Loucy (cell line): ENCODE measurements around the gene CCDC83.

Experiments used
- H2AFZ ChIP-seq: fragments of 200-600 bp; sonication (generic); 2 replicates; pipeline ENCODE4 v1.6.0; 2016; ENCODE audit warnings: antibody characterized with exemption, mild to moderate bottlenecking, low read length, moderate library complexity
- H3F3A ChIP-seq: fragments of 200-600 bp; 2 replicates; pipeline ENCODE4 v1.6.0; 2016; ENCODE audit warnings: antibody characterized with exemption, low read depth, mild to moderate bottlenecking
- H3K27me3 ChIP-seq: fragments of 200-600 bp; sonication (generic); 2 replicates; pipeline ENCODE4 v1.6.1; 2014; ENCODE audit warnings: low read length, mild to moderate bottlenecking; ENCODE audit not compliant: insufficient read depth, poor library complexity, severe bottlenecking
- H3K36me3 ChIP-seq: fragments of 200-600 bp; sonication (generic); 2 replicates; pipeline ENCODE4 v1.6.1; 2016; ENCODE audit warnings: low read length; ENCODE audit not compliant: insufficient read depth
- H3K4me1 ChIP-seq: fragments of 200-600 bp; sonication (generic); 2 replicates; pipeline ENCODE4 v1.5.1; 2014; ENCODE audit warnings: low read length, mild to moderate bottlenecking; ENCODE audit not compliant: insufficient read depth, poor library complexity, severe bottlenecking
- H3K4me2 ChIP-seq: fragments of 200-600 bp; sonication (generic); 2 replicates; pipeline ENCODE4 v1.6.0; 2014; ENCODE audit warnings: antibody characterized with exemption, low read length, low read depth, mild to moderate bottlenecking; ENCODE audit not compliant: poor library complexity, severe bottlenecking
- H3K4me3 ChIP-seq: fragments of 200-600 bp; sonication (generic); 2 replicates; pipeline ENCODE4 v1.5.1; 2014; ENCODE audit warnings: low read length, mild to moderate bottlenecking, mixed read lengths; ENCODE audit not compliant: poor library complexity, severe bottlenecking
- H3K79me2 ChIP-seq: fragments of 200-600 bp; sonication (generic); 2 replicates; pipeline ENCODE4 v1.6.1; 2014; ENCODE audit warnings: low read length; ENCODE audit not compliant: insufficient read depth
- H3K9ac ChIP-seq: fragments of 200-600 bp; sonication (generic); 2 replicates; pipeline ENCODE4 v1.6.0; 2014; ENCODE audit warnings: mild to moderate bottlenecking, low read depth, low read length, moderate library complexity; ENCODE audit not compliant: poor library complexity, severe bottlenecking
- H3K9me2 ChIP-seq: fragments of 200-600 bp; sonication (generic); replicated peaks from 2 replicates; pipeline ENCODE4 v1.6.1; 2016; ENCODE audit warnings: low read depth, low read length, mixed read lengths
- H3K9me3 ChIP-seq: fragments of 200-600 bp; sonication (generic); 2 replicates; pipeline ENCODE4 v1.6.1; 2014; ENCODE audit warnings: mild to moderate bottlenecking, antibody characterized with exemption, low read length, low read depth; ENCODE audit not compliant: insufficient read depth
- H4K20me1 ChIP-seq: fragments of 200-600 bp; sonication (generic); 2 replicates; pipeline ENCODE4 v1.6.0; 2014; ENCODE audit warnings: antibody characterized with exemption, low read length, mild to moderate bottlenecking; ENCODE audit not compliant: insufficient read depth, poor library complexity, severe bottlenecking
- CTCF ChIP-seq: fragments of 200-600 bp; sonication (generic); conservative IDR thresholded peaks from 2 replicates; pipeline ENCODE4 v1.5.1; 2014; ENCODE audit warnings: mild to moderate bottlenecking, antibody characterized with exemption, low read length
- EZH2phosphoT487 ChIP-seq: fragments of 200-600 bp; IDR thresholded peaks from 2 replicates; pipeline ENCODE4 v1.6.1; 2018; ENCODE audit warnings: antibody characterized with exemption, mild to moderate bottlenecking, moderate library complexity, borderline replicate concordance

Gene CCDC83

GRCh38 chr11:85889676-85890579 is 34.7 kb downstream of the CCDC83 start:
- H3K79me2 ChIP-seq: no peaks in the 10 kb centered on the region
- TF ChIP-seq CTCF (no peak), EZH2phosphoT487 (no peak)
- H3K9ac ChIP-seq: no peak overlapping the region
- no peaks in the 10 kb centered on the region for H4K20me1 ChIP-seq
- H3K4me3 ChIP-seq: no peak overlapping the region
- no peaks in the 10 kb centered on the region for H3K27me3 ChIP-seq
- no peaks in the 10 kb centered on the region for H3K9me3 ChIP-seq
- no peaks in the 10 kb centered on the region for H3K9me2 ChIP-seq
- no peak overlapping the region for H2AFZ ChIP-seq
- H3K4me2 ChIP-seq: no peak overlapping the region
- no peaks in the 10 kb centered on the region for H3K4me1 ChIP-seq
- H3K36me3 ChIP-seq: no peaks in the 10 kb centered on the region
- H3F3A ChIP-seq: no peaks in the 10 kb centered on the region

GRCh38 chr11:85893395-85893794 is 38.2 kb downstream of the CCDC83 start:
- H2AFZ ChIP-seq: no peak overlapping the region
- H3K9ac ChIP-seq: no peak overlapping the region
- H3K36me3 ChIP-seq: no peaks in the 10 kb centered on the region
- no peak overlapping the region for H3K4me3 ChIP-seq
- no peaks in the 10 kb centered on the region for H3K79me2 ChIP-seq
- H3K9me3 ChIP-seq: no peaks in the 10 kb centered on the region
- H3K4me2 ChIP-seq: no peak overlapping the region
- H3K9me2 ChIP-seq: no peaks in the 10 kb centered on the region
- H3K27me3 ChIP-seq: no peaks in the 10 kb centered on the region
- no peaks in the 10 kb centered on the region for H3F3A ChIP-seq
- no peaks in the 10 kb centered on the region for H4K20me1 ChIP-seq
- H3K4me1 ChIP-seq: no peaks in the 10 kb centered on the region
- TF ChIP-seq EZH2phosphoT487: no peak
- no peak for TF ChIP-seq CTCF

GRCh38 chr11:85896876-85897275 is 41.7 kb downstream of the CCDC83 start:
- Histone ChIP-seq H3K4me2 (no peak overlapping the region), H3K4me3 (no peak overlapping the region), H3F3A (no peaks in the 10 kb centered on the region), H3K9me2 (no peaks in the 10 kb centered on the region), H4K20me1 (no peaks in the 10 kb centered on the region), H3K9ac (no peak overlapping the region), H3K4me1 (no peaks in the 10 kb centered on the region), H3K36me3 (no peaks in the 10 kb centered on the region), H3K9me3 (no peaks in the 10 kb centered on the region), H3K79me2 (no peaks in the 10 kb centered on the region), H2AFZ (no peak overlapping the region), H3K27me3 (no peaks in the 10 kb centered on the region)
- TF ChIP-seq EZH2phosphoT487 (no peak), CTCF (no peak)
